Keratinocyte (primary cell): ENCODE results near the gene GHRH.

Experiments used
- CTCF ChIP-seq, 3 experiments: IDR thresholded peaks in 1 of 3; conservative IDR thresholded peaks in 1 of 3; optimal IDR thresholded peaks in 1 of 3; 2 replicates in 2 of 3; 3 replicates in 1 of 3; pipeline versions ENCODE3 to v1.5.1; 2011; ENCODE audit warnings: low read length in 3 of 3, mild to moderate bottlenecking in 3 of 3, moderate library complexity in 2 of 3, control low read depth in 1 of 3, inconsistent platforms in 1 of 3; ENCODE audit not compliant: insufficient read depth in 2 of 3; ENCODE audit errors: extremely low read depth in 1 of 3
- EZH2 ChIP-seq: IDR thresholded peaks from one replicate; pipeline ENCODE4 v1.6.1; 2012; ENCODE audit warnings: inconsistent platforms, mild to moderate bottlenecking, low read length, moderate library complexity

DNA sequence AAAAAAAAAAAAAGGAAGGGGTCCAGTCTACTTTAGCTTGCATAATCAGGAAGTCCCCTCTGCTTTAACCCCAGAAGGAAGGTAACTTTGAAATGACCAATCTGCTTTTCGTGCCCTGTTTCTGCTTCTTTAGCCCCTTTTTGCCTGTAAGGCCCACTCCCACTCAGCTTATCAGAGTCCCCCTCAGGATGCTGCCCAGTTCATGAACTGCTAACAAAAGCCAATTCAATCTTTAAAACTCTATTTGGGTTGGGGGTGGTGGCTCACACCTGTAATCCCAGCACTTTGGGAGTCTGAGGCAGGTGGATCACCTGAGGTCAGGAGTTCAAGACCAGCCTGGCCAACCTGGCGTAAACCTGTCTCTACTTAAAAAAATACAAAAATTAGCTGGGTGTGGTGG lies 12.3 kb downstream of the GHRH start:
- TF ChIP-seq CTCF (optimal IDR thresholded peaks at IDR 0.05 in 1 of 3, IDR thresholded peaks at IDR 0.05 in 1 of 3, conservative IDR thresholded peaks at IDR 0.05 in 1 of 3; ENCODE audit: extremely low read depth in 1 of 3, insufficient read depth in 2 of 3, low read length in 3 of 3) = no peak
- TF ChIP-seq EZH2 = no peak
